ENCODE results near the gene RGPD8.

DNA sequence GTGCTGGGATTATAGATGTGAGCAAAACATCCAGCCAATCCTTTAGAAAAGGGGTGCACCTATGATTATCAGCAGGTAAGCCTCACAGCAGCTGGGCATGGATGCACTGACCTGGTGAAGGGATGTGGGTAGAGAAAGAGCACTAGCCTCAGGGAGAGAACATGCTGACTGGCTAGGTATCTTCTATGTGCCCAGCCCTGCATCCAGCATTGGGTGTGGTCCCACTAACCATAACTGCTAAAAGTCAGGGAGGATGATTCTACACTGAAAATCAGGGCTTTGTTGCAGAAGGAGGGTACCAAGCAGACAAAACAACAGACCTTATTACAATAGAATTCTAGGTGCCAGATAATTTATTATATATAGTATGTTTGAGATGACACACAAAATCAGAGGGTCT is 21.1 kb upstream of the RGPD8 start:
- TF ChIP-seq, protein P1, sequence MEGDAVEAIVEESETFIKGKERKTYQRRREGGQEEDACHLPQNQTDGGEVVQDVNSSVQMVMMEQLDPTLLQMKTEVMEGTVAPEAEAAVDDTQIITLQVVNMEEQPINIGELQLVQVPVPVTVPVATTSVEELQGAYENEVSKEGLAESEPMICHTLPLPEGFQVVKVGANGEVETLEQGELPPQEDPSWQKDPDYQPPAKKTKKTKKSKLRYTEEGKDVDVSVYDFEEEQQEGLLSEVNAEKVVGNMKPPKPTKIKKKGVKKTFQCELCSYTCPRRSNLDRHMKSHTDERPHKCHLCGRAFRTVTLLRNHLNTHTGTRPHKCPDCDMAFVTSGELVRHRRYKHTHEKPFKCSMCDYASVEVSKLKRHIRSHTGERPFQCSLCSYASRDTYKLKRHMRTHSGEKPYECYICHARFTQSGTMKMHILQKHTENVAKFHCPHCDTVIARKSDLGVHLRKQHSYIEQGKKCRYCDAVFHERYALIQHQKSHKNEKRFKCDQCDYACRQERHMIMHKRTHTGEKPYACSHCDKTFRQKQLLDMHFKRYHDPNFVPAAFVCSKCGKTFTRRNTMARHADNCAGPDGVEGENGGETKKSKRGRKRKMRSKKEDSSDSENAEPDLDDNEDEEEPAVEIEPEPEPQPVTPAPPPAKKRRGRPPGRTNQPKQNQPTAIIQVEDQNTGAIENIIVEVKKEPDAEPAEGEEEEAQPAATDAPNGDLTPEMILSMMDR (conservative IDR thresholded peaks at IDR 0.05; ENCODE audit: low read length), result no peak
- TF ChIP-seq EZH2phosphoT487 (IDR thresholded peaks at IDR 0.05; ENCODE audit: borderline replicate concordance, low read depth, low read length), result no peak

Data from OCI-LY7 (cell line).